NCI-H2227 (cell line): ENCODE data around the gene SEC22C.
A peak's percentile ranks its signal among the peaks of the same experiment; 100 is the strongest.
"Not testable (repeated sequence)": the region's sequence is repeated elsewhere in the genome, so short reads cannot be mapped to it uniquely, and the experiment has no call there.

Source experiments
- DNase-seq: peaks from one replicate; lab custom pipeline; 2025; ENCODE audit not compliant: unreplicated experiment; lab: John Stamatoyannopoulos, UW

The SEC22C gene

GRCh38 chr3:42582474-42583070 lies 805 bp upstream of the SEC22C start:
- no peak for DNase-seq

GRCh38 chr3:42581400-42581708 lies 413 bp downstream of the SEC22C start:
- no peak for DNase-seq

- not testable (repeated sequence) for DNase-seq
These were observed 2.4 kb downstream of the SEC22C start for GRCh38 chr3:42579346-42579745.

- DNase-seq, result no peak
These were observed 3.7 kb downstream of the SEC22C start for GRCh38 chr3:42578054-42578453.

- no peak for DNase-seq
These were observed 6.5 kb downstream of the SEC22C start for GRCh38 chr3:42575137-42575741.

GRCh38 chr3:42572278-42572677 lies 9.5 kb downstream of the SEC22C start:
- peak; percentile 2 for DNase-seq

GRCh38 chr3:42569593-42570142 lies 12.1 kb downstream of the SEC22C start:
- peak; percentile 78 for DNase-seq

- DNase-seq, result no peak
These were observed 19.5 kb downstream of the SEC22C start for GRCh38 chr3:42562047-42562907.

- peak; percentile 5 for DNase-seq
These were observed 23.9 kb downstream of the SEC22C start for GRCh38 chr3:42557854-42558253.

GRCh38 chr3:42556817-42557216 lies 24.9 kb downstream of the SEC22C start:
- DNase-seq, result not testable (repeated sequence)

- no peak for DNase-seq
These were observed 25.6 kb downstream of the SEC22C start for GRCh38 chr3:42556089-42556632.

GRCh38 chr3:42552830-42553229 lies 28.9 kb downstream of the SEC22C start:
- DNase-seq, result no peak

- no peak for DNase-seq
These were observed 31.5 kb downstream of the SEC22C start for GRCh38 chr3:42550250-42550649.

- no peak for DNase-seq
These were observed 32.6 kb downstream of the SEC22C start for GRCh38 chr3:42549131-42549530.

GRCh38 chr3:42547401-42547945 lies 34.3 kb downstream of the SEC22C start:
- peak; percentile 68 for DNase-seq

- no peak for DNase-seq
These were observed 35.0 kb downstream of the SEC22C start for GRCh38 chr3:42546691-42547213.

GRCh38 chr3:42545284-42545900 lies 36.4 kb downstream of the SEC22C start:
- no peak for DNase-seq

- DNase-seq, result no peak
These were observed 37.1 kb downstream of the SEC22C start for GRCh38 chr3:42544492-42545283.

GRCh38 chr3:42541079-42541478 lies 40.7 kb downstream of the SEC22C start:
- no peak for DNase-seq
